Retina (tissue), 1 donor: ENCODE measurements around the gene CHMP1B.
"Not testable (repeated sequence)": the region's sequence is repeated elsewhere in the genome, so short reads cannot be mapped to it uniquely, and the experiment has no call there.

Experiments
- DNase-seq: peaks from one replicate; pipeline ENCODE4 v3.0.0-alpha.2; 2016

The CHMP1B gene

GRCh38 chr18:11872479-11873136 is 21.4 kb downstream of the CHMP1B start:
- DNase-seq: no peak

- no peak for DNase-seq
These were observed 22.6 kb downstream of the CHMP1B start for GRCh38 chr18:11873670-11874340.

GRCh38 chr18:11874676-11875075 is 23.5 kb downstream of the CHMP1B start:
- DNase-seq: no peak

- DNase-seq: no peak
These were observed 26.4 kb downstream of the CHMP1B start for GRCh38 chr18:11877497-11878135.

GRCh38 chr18:11880586-11881304 is 29.5 kb downstream of the CHMP1B start:
- no peak for DNase-seq

GRCh38 chr18:11882636-11883035 is 31.4 kb downstream of the CHMP1B start:
- DNase-seq: no peak

GRCh38 chr18:11883153-11883552 is 31.9 kb downstream of the CHMP1B start:
- no peak for DNase-seq

GRCh38 chr18:11884396-11885030 is 33.3 kb downstream of the CHMP1B start:
- no peak for DNase-seq

GRCh38 chr18:11885278-11885947 is 34.2 kb downstream of the CHMP1B start:
- no peak for DNase-seq

GRCh38 chr18:11886577-11887110 is 35.4 kb downstream of the CHMP1B start:
- no peak for DNase-seq

GRCh38 chr18:11887328-11888128 is 36.3 kb downstream of the CHMP1B start:
- DNase-seq: no peak

GRCh38 chr18:11888726-11889125 is 37.5 kb downstream of the CHMP1B start:
- no peak for DNase-seq

- no peak for DNase-seq
These were observed 38.1 kb downstream of the CHMP1B start for GRCh38 chr18:11889284-11889683.

GRCh38 chr18:11891737-11892136 is 40.5 kb downstream of the CHMP1B start:
- DNase-seq: no peak

GRCh38 chr18:11892438-11892837 is 41.2 kb downstream of the CHMP1B start:
- not testable (repeated sequence) for DNase-seq

GRCh38 chr18:11897781-11898180 is 46.6 kb downstream of the CHMP1B start:
- no peak for DNase-seq

GRCh38 chr18:11899063-11899462 is 47.9 kb downstream of the CHMP1B start:
- no peak for DNase-seq

- no peak for DNase-seq
These were observed 50.7 kb downstream of the CHMP1B start for GRCh38 chr18:11901826-11902438.

- no peak for DNase-seq
These were observed 51.5 kb downstream of the CHMP1B start for GRCh38 chr18:11902522-11903292.
